ENCODE results near the gene CITED1. TPM values are rescaled to one million over a fixed set of nuclear protein-coding genes. Genes with fewer than 3 reads are reported as not detected.
A peak's percentile ranks its signal among the peaks of the same experiment; 100 is the strongest.

The CITED1 gene
- total and polyA plus RNA-seq, 2 donors (not counting 1 experiment from before 2014, with no cell fraction given) = 0.17 TPM; not detected in 1

DNA sequence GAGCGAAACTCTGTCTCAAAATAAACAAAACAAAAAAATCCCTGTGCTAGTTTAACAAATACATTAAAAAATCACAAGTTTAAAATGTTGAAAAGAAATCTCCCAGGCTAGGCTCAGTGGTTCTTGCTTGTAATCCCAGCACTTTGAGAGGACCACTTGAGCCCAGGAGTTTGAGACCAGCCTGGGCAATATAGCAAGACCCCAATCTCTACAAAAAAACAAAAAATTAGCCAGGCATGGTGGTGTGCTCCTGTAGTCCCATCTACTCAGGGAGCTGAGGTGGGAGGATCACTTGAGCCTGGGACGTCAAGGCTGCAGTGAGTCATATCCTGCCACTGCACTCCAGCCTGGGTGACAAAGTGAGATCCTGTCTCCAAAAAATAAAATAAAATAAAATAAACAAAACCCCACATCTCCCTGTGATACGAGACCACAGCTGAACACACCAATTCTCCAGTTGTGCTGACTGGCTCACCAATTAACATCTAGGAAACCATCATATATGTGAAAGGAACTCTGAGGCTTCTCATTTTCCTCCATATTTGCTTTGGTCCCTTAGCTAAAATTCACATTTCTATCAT is 36.0 kb downstream of the CITED1 start:
- no peak overlapping the region for H3K9ac ChIP-seq (ENCODE audit: insufficient read depth, low read length)
- H3K9me3 ChIP-seq (ENCODE audit: control insufficient read depth, insufficient read depth, low read depth, low read length) = no peaks in the 10 kb centered on the region
- H2AFZ ChIP-seq (ENCODE audit: low read length) = no peak overlapping the region
- H3K4me2 ChIP-seq (ENCODE audit: extremely low read depth, insufficient read depth, low read length) = peak overlapping the region; percentile 23
- DNase-seq (ENCODE audit: low read depth in 2 of 2) = peak; percentile 49 to 76
- peak overlapping the region; percentile 46 for H3K27ac ChIP-seq (ENCODE audit: insufficient read depth, low read length)
- TF ChIP-seq, protein P1, sequence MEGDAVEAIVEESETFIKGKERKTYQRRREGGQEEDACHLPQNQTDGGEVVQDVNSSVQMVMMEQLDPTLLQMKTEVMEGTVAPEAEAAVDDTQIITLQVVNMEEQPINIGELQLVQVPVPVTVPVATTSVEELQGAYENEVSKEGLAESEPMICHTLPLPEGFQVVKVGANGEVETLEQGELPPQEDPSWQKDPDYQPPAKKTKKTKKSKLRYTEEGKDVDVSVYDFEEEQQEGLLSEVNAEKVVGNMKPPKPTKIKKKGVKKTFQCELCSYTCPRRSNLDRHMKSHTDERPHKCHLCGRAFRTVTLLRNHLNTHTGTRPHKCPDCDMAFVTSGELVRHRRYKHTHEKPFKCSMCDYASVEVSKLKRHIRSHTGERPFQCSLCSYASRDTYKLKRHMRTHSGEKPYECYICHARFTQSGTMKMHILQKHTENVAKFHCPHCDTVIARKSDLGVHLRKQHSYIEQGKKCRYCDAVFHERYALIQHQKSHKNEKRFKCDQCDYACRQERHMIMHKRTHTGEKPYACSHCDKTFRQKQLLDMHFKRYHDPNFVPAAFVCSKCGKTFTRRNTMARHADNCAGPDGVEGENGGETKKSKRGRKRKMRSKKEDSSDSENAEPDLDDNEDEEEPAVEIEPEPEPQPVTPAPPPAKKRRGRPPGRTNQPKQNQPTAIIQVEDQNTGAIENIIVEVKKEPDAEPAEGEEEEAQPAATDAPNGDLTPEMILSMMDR (conservative IDR thresholded peaks at IDR 0.05 in 1 of 2, IDR thresholded peaks at IDR 0.05 in 1 of 2; ENCODE audit: low read depth in 1 of 2, low read length in 2 of 2) = no peak
- TF ChIP-seq EZH2 (IDR thresholded peaks at IDR 0.05; ENCODE audit: low read length, missing control alignments) = no peak
- no peaks in the 10 kb centered on the region for H3K27me3 ChIP-seq (ENCODE audit: control insufficient read depth, insufficient read depth, low read length)
- peaks cover 23% of the 10 kb centered on the region for H3K36me3 ChIP-seq (ENCODE audit: control insufficient read depth, insufficient read depth, low read length)
- peaks cover 7% of the 10 kb centered on the region for H4K20me1 ChIP-seq (ENCODE audit: control insufficient read depth, extremely low read depth, insufficient read depth, low read length)
- peaks cover 13% of the 10 kb centered on the region for H3K4me1 ChIP-seq (ENCODE audit: control insufficient read depth, extremely low read depth, insufficient read depth, low read length)
- H3K4me3 ChIP-seq (replicated peaks in 1 of 4; ENCODE audit: control extremely low read depth in 1 of 4, insufficient read depth in 1 of 4, low read depth in 3 of 4, low read length in 4 of 4) = no peak overlapping the region
- H3K79me2 ChIP-seq (ENCODE audit: control insufficient read depth, insufficient read depth, low read length) = peaks cover 16% of the 10 kb centered on the region

DNA sequence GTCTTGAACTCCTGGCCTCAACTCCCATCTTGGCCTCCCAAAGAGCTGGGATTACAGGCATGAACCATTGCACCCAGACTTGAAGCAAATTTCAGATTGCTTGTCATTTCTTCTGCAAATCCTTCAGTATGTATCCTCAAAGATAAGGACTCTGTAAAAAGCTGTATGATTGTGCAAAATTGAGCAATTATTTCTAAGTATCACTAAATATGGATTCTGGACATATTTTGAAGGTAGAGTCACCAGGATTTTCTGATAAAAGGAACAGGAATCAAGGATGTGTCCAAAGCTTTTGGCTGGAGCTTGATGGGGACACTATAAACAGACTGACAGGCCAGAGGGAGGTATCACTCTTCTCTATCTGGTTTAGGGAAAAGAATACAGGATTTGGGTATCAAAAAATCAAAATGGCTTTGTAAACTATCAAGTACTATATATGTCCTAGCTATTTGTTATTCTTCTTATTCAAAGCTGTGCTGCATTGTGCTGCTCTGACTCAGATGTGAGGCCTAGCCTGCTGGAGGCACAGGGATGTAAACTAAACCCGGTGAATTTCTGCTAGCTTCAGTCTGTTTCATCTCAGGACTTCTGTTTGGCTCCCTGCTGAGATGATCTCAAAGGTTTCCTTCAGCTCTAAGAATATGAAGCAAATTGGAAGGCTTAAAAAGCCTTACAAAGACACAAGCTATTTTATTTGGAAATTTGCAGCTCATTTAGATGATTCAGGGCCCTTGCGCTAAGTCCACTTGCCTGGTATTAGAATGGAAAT is 36.9 kb downstream of the CITED1 start:
- Histone ChIP-seq H3K9ac (ENCODE audit: insufficient read depth, low read length) (no peak overlapping the region), H3K27ac (ENCODE audit: insufficient read depth, low read length) (peak overlapping the region; percentile 46), H2AFZ (ENCODE audit: low read length) (no peak overlapping the region), H3K9me3 (ENCODE audit: control insufficient read depth, insufficient read depth, low read depth, low read length) (no peaks in the 10 kb centered on the region), H3K36me3 (ENCODE audit: control insufficient read depth, insufficient read depth, low read length) (peaks cover 19% of the 10 kb centered on the region), H3K27me3 (ENCODE audit: control insufficient read depth, insufficient read depth, low read length) (no peaks in the 10 kb centered on the region), H4K20me1 (ENCODE audit: control insufficient read depth, extremely low read depth, insufficient read depth, low read length) (peaks cover 3% of the 10 kb centered on the region), H3K79me2 (ENCODE audit: control insufficient read depth, insufficient read depth, low read length) (peaks cover 7% of the 10 kb centered on the region), H3K4me1 (ENCODE audit: control insufficient read depth, extremely low read depth, insufficient read depth, low read length) (peaks cover 10% of the 10 kb centered on the region), H3K4me3 (replicated peaks in 1 of 4; ENCODE audit: control extremely low read depth in 1 of 4, insufficient read depth in 1 of 4, low read depth in 3 of 4, low read length in 4 of 4) (no peak overlapping the region), H3K4me2 (ENCODE audit: extremely low read depth, insufficient read depth, low read length) (no peak overlapping the region)
- TF ChIP-seq EZH2 (IDR thresholded peaks at IDR 0.05; ENCODE audit: low read length, missing control alignments) = no peak
- TF ChIP-seq, protein P1 (conservative IDR thresholded peaks at IDR 0.05 in 1 of 2, IDR thresholded peaks at IDR 0.05 in 1 of 2; ENCODE audit: low read depth in 1 of 2, low read length in 2 of 2) = no peak
- peak; percentile 69 for DNase-seq (ENCODE audit: low read depth in 2 of 2)

DNA sequence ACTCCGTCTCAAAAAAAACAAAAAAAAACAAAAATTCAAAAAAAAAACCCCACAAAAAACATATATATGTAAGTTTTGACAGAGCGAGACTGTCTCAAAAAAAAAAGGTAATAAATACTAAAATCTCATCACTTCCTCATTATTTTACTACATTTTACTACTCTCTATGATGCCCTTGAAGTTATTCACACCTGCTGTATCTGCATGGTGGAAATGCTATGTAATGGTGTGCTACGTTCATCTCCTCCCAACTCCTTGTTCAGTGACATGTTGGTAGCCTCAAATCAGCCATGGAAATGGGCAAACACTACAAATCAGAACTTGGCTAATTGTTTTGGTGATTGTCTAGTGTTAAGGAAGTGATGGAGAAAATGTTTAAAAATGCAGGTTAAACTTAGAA is 40.5 kb downstream of the CITED1 start:
- no peak for DNase-seq (ENCODE audit: low read depth in 2 of 2)

More for the DNA sequence above, 40.5 kb downstream of the CITED1 start:
- no peaks in the 10 kb centered on the region for H3K9me3 ChIP-seq (ENCODE audit: control insufficient read depth, insufficient read depth, low read depth, low read length)
- no peak overlapping the region for H3K27ac ChIP-seq (ENCODE audit: insufficient read depth, low read length)
- no peak overlapping the region for H3K9ac ChIP-seq (ENCODE audit: insufficient read depth, low read length)
- peaks cover 3% of the 10 kb centered on the region for H3K4me1 ChIP-seq (ENCODE audit: control insufficient read depth, extremely low read depth, insufficient read depth, low read length)
- no peak overlapping the region for H3K4me3 ChIP-seq (replicated peaks in 1 of 4; ENCODE audit: control extremely low read depth in 1 of 4, insufficient read depth in 1 of 4, low read depth in 3 of 4, low read length in 4 of 4)
- peaks cover 4% of the 10 kb centered on the region for H3K36me3 ChIP-seq (ENCODE audit: control insufficient read depth, insufficient read depth, low read length)
- no peak overlapping the region for H3K4me2 ChIP-seq (ENCODE audit: extremely low read depth, insufficient read depth, low read length)
- no peaks in the 10 kb centered on the region for H3K27me3 ChIP-seq (ENCODE audit: control insufficient read depth, insufficient read depth, low read length)
- TF ChIP-seq EZH2 (IDR thresholded peaks at IDR 0.05; ENCODE audit: low read length, missing control alignments) = no peak
- TF ChIP-seq, protein P1 (conservative IDR thresholded peaks at IDR 0.05 in 1 of 2, IDR thresholded peaks at IDR 0.05 in 1 of 2; ENCODE audit: low read depth in 1 of 2, low read length in 2 of 2) = no peak
- no peaks in the 10 kb centered on the region for H3K79me2 ChIP-seq (ENCODE audit: control insufficient read depth, insufficient read depth, low read length)
- no peaks in the 10 kb centered on the region for H4K20me1 ChIP-seq (ENCODE audit: control insufficient read depth, extremely low read depth, insufficient read depth, low read length)
- no peak overlapping the region for H2AFZ ChIP-seq (ENCODE audit: low read length)
